NCI-H2081 (cell line): Measurements from ENCODE around the gene CCR5AS.
A peak's percentile ranks its signal among the peaks of the same experiment; 100 is the strongest.
"Not testable (repeated sequence)": the region's sequence is repeated elsewhere in the genome, so short reads cannot be mapped to it uniquely, and the experiment has no call there.

ENCODE experiments used
- DNase-seq, 2 experiments: peaks; one replicate each; lab custom pipeline; 2025; lab: John Stamatoyannopoulos, UW

Gene CCR5AS

GRCh38 chr3:46429250-46429649 lies 22.4 kb upstream of the CCR5AS start:
- DNase-seq, result peak in 1 of 2 experiments; percentile 31

- no peak for DNase-seq
Measured at GRCh38 chr3:46427916-46428833, 21.3 kb upstream of the CCR5AS start.

- not testable (repeated sequence) for DNase-seq
Measured at GRCh38 chr3:46427404-46427803, 20.5 kb upstream of the CCR5AS start.

DNA sequence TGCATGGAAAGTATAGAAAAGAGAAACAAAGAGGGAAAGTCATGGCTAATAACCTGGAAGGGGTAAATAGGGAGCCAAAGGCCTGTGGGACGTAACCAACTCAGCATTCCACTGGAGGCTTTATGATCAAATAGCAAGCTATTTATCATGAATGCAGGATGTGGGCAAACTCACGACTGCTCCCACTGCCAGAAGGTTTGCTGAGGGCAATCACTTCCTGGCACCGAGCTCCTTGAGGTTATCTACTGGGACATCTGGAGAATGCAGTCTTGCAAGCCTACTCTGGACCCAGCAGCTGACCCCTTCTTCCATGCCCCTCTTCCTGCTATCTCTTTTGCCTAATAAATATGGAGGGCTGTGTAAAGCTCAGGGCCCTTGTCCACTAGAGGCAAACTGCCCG lies 19.6 kb upstream of the CCR5AS start:
- not testable (repeated sequence) for DNase-seq

DNA sequence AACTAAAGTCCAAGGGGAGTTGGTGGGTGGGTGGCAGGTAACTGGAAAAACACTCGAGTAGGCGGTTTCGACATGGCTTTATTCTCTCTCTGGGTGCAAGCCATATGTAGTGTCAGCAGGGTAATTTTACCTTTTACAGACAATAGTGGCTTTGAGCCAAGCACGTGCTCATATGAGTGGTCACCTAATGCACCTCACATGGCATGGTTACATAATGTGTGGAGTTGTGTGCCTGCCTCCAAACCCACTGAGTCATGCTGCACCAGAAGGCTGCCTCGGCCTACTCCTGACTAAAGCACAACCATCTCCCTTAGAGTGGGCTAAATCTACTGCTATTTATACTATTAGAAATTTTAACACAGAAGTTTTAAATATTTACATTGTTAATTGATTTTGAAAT lies 16.7 kb upstream of the CCR5AS start:
- peak in 1 of 2 experiments; percentile 3 for DNase-seq

GRCh38 chr3:46422617-46423016 lies 15.8 kb upstream of the CCR5AS start:
- DNase-seq, result no peak

DNA sequence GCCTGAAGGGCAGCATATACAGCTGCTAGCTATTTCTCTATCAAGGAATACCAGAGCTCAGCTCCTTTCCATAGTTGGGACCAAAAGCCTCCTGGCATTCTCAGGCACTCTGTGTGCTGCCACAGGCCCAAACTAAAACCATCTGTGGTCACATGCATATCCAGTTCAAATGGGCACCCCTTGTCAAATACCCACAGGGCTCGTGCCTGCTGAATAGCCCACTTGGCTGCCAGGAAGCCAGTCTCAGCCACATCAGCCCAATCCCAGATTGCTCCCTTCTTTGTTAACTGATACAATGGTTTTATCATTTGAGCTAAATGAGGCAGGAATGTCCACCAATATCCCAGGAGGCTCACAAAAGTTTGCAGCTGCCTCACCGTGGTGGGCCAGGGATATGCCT lies 14.1 kb upstream of the CCR5AS start:
- DNase-seq, result no peak

DNA sequence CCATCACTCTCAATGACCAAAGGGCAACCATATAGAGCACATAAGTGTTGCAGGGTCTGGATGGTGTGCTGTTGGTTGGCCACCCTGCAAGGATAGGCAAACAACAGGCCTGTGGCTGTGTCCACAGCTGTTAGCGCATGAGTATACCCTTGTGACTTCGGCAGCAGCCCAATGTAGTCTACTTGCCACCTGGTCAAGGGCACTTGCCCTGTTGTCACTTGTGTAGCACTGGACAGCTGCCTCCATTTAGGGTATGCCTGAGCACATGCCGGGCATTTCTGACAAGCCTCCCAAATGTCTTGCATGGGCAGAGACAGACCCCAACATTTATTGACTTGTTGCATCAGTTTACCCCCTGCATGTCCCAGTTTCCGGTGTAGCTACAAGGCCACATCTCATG lies 12.9 kb upstream of the CCR5AS start:
- no peak for DNase-seq

DNA sequence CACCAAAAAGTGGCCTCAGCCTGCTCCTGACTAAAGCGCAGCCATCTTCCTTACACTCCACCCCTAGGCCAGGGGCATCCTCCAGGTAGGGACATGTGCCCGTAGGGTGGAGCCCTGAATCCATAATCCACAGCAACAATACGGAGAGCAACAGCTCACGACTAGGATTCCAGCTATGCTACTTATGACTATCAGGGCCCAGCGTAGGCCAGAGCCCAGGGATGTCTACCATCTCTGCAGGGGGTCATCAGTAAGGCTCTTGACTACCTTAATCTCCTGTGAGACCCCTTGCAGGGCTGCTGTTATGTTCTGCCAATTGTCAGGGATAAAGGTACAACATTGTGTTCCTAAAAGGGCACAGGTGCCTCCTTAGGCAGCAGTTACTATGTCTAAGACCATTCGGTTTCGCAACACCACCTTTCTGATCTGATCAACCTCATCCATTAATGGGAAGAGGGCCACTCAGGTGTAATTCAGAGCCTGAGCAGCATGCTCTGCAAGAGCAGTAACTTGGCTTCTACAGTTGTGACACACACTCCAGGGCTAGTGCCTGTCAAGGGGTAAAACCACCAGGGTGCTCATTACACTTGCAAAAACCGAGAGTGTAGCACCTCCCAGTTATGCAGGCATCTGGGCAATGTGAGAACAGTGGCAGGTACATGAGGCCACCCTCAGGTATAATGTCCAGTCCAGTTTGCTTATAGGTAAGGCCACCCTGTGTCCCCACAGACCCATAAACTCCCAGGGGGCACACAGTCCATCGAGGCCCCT lies 11.2 kb upstream of the CCR5AS start:
- no peak for DNase-seq

DNA sequence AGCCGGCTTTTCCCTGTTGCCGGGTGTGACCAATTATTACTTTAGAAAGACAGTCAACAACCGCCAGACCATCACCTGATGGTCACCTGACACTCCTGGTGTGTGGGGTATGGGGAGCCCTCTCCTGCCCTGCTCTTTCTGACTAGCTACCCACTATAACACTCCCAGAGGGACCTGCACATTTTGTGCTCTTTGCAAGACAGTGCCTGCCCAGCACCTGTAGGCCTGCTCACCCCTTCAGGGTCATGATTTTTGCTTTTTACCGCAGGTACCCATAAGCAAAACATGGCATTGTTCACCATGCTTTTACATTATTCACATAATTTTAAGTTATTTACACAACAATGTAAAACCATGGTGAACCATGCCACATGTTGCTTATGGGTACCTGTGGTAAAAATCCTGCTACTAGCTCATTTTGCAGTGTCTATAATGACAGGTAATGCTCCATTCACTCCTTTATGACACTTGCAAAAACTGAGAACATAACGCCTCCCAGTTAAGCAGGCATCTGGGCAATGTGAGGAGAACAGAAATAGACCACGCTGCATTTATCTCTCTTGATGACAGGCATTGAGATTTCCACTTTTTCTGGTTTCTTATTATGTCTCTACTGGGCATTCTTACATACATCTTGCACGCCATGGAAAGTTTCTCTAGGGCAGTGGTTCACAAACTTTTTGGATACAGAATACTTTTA lies 10.1 kb upstream of the CCR5AS start:
- DNase-seq, result peak in 1 of 2 experiments; percentile 6

DNA sequence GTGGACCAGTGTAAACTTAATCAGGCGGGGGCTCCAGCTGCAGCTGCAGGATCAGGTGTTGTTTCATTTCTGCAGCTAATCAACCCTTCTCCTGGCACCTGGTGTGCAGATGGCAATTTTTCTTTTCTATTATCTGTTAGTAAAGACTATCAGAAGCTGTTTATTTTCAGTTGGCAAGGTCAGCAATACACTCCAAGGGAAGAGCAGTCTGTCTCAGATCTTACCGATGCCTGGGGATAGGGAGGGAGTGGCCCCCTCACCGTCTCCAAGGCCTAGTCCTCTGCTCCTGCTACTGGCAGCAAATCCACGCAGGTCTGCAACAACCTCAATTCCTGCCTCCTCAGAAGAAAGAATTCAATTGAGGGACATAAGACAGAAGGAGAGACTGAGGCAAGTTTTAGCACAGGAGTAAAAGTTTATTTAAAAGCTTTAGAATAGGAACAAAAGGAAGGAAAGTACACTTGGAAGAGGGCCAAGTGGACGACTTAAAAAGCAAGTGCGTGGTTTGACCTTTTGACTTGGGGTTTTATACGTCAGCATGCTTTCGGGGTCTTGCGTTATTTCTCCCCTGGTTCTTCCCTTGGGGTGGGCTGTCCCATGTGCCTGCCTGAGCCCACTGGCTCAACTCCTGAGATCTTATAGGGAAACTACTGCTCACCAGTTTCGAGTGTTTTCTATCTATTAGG lies 9.4 kb upstream of the CCR5AS start:
- peak; percentile 47 to 86 for DNase-seq

DNA sequence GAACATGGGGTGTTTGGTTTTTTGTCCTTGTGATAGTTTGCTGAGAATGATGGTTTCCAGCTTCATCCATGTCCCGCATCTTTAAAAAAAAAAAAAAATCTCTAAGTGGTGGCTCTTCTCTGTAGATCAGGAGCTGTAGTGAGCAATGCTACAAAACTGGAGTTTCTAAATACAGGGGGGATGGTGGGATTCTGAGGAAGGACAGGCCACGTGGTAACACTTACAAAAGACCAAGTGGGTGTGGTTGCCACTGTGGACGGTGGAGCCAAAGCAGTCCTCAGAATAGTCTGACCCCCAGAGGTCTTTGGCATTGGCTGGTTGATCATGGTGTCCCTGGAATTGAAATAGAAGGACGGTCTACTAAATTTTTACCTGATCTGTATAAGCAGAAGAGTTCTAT lies 7.9 kb upstream of the CCR5AS start:
- DNase-seq, result no peak

GRCh38 chr3:46413951-46414350 lies 7.1 kb upstream of the CCR5AS start:
- no peak for DNase-seq

GRCh38 chr3:46412786-46413298 lies 6.0 kb upstream of the CCR5AS start:
- no peak for DNase-seq

DNA sequence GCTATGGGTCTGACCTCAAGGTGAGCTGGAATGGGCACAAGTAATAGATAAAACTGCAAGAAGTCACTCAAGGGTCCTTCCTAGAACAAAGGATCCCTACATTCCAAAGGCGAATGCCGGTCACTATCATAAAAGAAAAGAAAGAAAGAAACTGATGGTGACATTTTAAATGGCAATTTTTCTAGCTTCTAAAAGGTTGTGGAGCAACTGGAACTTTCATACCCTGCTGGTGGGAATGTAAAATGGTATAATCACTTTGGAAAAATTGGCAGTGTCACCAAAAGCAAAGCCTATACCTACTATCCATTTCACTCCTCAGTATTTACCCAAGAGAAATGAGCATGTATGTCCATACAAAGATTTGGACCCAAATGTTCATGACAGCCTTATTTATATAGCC lies 4.4 kb upstream of the CCR5AS start:
- DNase-seq, result no peak

DNA sequence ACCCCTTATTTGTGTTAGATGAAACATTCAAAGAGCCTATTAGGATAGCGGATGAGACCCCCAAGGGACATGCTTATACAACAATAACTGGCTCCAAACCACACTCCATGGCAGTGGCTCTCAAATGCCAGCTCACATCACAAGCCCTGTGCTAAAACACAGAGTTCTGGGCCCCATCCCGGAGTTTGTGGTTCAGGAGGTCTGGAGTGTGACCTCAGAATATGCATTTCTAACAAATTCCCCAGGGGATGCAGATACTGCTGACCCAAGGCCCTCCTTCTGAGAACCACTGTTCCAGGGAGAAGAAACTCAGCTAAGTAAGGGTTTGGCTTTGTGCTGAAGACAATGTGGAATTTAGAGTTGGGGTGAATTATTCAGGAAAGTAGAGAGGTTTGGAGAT lies 3.8 kb upstream of the CCR5AS start:
- no peak for DNase-seq

GRCh38 chr3:46409739-46410489 lies 3.0 kb upstream of the CCR5AS start:
- no peak for DNase-seq

GRCh38 chr3:46408853-46409252 lies 2.0 kb upstream of the CCR5AS start:
- no peak for DNase-seq

DNA sequence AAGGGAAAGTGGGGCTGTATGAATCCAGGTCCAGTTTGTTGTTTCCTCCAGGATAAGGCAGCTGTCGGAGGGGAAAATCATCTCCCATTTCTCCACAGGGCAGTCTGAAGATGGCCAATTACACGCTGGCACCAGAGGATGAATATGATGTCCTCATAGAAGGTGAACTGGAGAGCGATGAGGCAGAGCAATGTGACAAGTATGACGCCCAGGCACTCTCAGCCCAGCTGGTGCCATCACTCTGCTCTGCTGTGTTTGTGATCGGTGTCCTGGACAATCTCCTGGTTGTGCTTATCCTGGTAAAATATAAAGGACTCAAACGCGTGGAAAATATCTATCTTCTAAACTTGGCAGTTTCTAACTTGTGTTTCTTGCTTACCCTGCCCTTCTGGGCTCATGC lies 1.1 kb upstream of the CCR5AS start:
- DNase-seq, result no peak

DNA sequence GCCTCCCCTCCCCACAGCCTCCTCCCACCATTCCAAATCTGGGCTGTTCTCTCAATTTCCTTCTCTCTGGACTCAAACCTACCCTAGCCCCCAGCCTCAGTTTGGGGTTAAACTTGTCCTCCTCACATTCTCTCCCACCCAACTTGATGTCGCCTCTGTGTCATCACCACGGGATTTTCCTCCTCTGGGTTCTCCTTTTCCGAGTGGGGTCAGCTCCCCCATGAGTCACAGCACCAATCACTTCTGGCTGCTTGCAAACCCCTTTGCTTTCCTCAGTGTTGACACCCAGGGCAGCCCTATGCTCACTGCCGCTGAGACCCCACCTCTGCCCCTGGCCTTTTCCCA lies 451 bp downstream of the CCR5AS start:
- DNase-seq, result no peak
